GM21423 (cell line): ENCODE measurements around the gene IDH1.
"Not testable (repeated sequence)": the region's sequence is repeated elsewhere in the genome, so short reads cannot be mapped to it uniquely, and the experiment has no call there.

Experiments used
- ATAC-seq: cut with Tn5 transposase; IDR thresholded peaks from one replicate; pipeline ENCODE4 v1.9.1; 2021; ENCODE audit warnings: mild to moderate bottlenecking, moderate library complexity; ENCODE audit not compliant: unreplicated experiment

The IDH1 gene

GRCh38 chr2:208254871-208255556, at the start of gene IDH1:
Gene IDH1, minus strand, starts transcription at chr2:208255071. Its CDS starts 3,520 bp downstream, at chr2:208251551.
- ATAC-seq, result peak; percentile 76

GRCh38 chr2:208304157-208304556, 49.3 kb upstream of the IDH1 start:
- no peak for ATAC-seq

- no peak for ATAC-seq
Observed at GRCh38 chr2:208300847-208301618, 46.2 kb upstream of the IDH1 start.

- ATAC-seq, result no peak
Observed at GRCh38 chr2:208297961-208298360, 43.1 kb upstream of the IDH1 start.

GRCh38 chr2:208296610-208297009, 41.7 kb upstream of the IDH1 start:
- ATAC-seq, result no peak

DNA sequence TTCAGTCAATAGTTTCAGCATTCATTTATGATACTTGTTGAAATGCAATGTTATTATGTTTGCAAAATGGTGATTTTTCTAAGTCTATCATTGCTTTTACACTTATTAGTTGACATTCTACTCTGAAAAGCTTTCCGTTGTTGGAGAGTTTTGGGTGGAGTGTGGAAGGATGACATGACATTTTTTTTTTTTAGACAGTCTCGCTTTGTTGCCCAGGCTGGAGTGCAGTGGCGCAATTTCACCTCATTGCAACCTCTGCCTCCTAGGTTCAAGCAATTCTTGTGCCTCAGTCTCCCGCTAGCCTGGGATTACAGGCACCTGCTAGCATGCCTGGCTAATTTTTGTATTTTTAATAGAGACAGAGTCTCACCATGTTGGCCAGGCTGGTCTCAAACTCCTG, 41.0 kb upstream of the IDH1 start:
- ATAC-seq, result no peak

DNA sequence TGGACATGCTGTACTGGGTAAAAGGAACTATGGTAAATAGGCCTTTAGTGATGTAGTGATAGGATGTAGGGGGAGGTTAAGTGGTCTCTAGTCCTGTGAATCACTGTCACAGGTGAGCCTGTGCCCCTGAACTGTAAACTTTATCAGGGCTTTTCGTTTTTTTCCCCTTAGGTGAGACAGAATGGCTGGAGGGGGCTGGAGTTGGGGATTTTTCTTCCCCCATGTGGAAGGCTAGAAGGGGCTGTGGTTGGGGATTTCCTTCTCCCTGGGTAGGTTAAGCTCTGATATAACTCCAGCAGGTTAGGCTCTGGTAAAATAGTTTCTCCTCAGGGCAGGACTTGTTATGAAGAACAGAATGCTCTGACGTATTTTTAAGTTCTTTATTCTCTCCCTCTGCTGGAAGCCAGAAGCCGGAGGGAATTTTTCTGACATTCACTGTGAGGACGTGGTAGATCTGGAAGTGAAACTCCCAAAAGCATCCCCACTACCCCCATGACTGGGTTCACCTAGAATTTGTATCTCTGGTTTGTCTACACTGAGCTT, 39.7 kb upstream of the IDH1 start:
- ATAC-seq, result peak; percentile 69

- no peak for ATAC-seq
Observed at GRCh38 chr2:208285853-208286252, 31.0 kb upstream of the IDH1 start.

GRCh38 chr2:208280933-208281332, 26.1 kb upstream of the IDH1 start:
- no peak for ATAC-seq

DNA sequence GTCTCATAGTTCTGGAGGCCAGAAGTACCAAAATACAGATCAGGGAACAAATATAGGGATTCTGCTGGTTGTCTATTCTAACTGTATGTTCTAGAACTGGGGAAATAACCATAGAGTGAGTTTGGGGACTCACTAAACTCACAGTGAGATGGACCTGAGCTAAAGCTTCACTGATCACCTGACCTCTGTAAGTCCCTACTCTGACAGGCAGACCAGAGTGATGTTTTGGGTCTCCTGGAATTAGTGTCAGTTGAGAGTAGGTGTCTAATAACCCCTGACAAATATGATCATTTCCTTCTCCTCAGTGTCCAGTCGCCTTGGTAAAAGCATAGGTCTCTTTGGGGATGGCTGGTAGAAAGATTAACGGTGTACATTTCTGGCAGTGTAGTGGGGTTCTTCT, 25.4 kb upstream of the IDH1 start:
- no peak for ATAC-seq

- ATAC-seq, result no peak
Observed at GRCh38 chr2:208279236-208279635, 24.4 kb upstream of the IDH1 start.

- no peak for ATAC-seq
Observed at GRCh38 chr2:208278549-208278948, 23.7 kb upstream of the IDH1 start.

DNA sequence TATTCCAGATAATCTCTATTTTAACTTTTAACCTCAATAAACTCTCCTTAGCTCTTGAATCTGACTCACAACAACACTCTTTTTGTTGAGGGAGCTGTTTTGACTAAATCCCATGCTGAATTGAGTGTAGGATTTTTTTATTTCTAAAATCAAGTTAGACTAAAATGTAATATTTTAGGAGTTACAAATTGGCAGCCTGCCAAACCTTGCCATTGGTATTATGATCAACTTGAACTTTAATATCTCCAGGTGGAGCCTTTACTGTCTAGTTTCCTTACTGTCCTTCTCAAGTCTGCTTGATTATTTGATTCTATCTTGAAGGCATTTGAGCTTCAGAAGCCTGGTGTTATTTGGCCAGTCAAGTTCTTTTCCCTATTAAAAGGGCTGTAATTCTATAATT, 19.9 kb upstream of the IDH1 start:
- no peak for ATAC-seq

GRCh38 chr2:208269091-208269490, 14.2 kb upstream of the IDH1 start:
- no peak for ATAC-seq

GRCh38 chr2:208268156-208268952, 13.5 kb upstream of the IDH1 start:
- no peak for ATAC-seq

DNA sequence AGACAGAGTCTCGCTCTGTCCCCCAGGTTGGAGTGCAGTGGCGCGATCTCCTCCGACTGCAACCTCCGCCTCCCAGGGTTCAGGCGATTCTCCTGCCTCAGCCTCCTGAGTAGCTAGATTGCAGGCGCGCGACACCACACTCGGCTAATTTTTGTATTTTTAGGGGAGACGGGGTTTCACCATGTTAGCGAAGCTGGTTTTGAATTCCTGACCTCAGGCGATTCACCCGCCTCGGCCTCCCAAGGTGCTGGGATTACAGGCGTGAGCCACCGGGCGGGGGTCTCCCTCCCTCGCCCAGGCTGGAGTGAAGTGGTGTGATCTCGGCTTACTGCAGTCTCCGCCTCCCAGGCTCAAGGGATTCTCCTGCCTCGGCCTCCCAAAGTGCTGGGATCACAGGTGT, 12.7 kb upstream of the IDH1 start:
- ATAC-seq, result not testable (repeated sequence)

- ATAC-seq, result no peak
Observed at GRCh38 chr2:208266936-208267335, 12.1 kb upstream of the IDH1 start.

DNA sequence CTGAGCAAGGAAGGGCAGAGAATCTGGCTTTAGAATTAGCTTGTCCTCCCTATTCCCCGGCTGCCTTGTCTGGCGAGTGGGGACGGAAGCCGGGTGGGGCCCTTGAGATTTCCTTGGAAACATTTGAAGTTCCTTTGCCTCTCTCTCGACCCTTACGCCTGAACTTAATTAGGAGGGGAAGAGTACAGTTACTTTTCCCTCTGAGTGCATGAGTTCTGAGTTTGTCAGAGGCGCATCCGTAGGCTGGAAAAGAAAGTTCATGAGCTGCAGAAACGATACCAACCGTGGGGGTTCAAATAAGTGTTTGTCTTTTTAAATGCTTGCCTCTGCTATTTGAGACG, 11.7 kb upstream of the IDH1 start:
- peak; percentile 1 for ATAC-seq

- peak; percentile 82 for ATAC-seq
Observed at GRCh38 chr2:208265801-208266552, 11.1 kb upstream of the IDH1 start, which contains the start of gene PIKFYVE. Gene PIKFYVE, plus strand, starts transcription at chr2:208266255. Its CDS starts 5,265 bp downstream, at chr2:208271520.

DNA sequence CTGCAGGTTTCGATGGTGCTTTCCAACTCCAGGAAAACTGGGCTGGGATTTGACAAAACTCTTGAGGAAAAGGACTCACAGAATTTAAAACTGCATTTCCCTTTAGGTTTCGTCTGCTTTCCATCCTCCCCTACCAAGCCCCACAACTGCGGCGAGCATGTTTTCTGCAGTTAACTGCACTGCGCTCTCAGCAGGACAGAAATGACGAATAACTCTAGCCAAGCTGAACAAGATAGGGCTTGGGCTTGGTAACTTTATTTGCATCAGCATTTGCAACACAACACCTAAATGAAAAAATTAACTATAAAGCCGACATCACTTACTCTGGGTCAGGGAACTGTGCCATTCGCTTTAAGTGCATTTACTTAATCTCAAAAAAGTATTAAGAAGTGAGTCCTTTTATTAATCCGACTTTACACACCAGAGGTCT, 10.5 kb upstream of the IDH1 start:
- ATAC-seq, result peak; percentile 34
